Frontal cortex (tissue), 4 donors: ENCODE data around the gene INSRR. TPM values are rescaled to one million over a fixed set of nuclear protein-coding genes. Genes with fewer than 3 reads are reported as not detected.

Experiments used
- DNase-seq, 2 donors: peaks; one replicate each; pipeline ENCODE4 v3.0.0; 2012; ENCODE audit warnings: low spot score in 2 of 2
- FAIRE-seq: peaks from 2 replicates; lab custom pipeline; 2012; peaks lifted over from hg19 to GRCh38; lab: Jason Lieb, UNC
- total RNA-seq: library from RNA; depleted of rRNA; stranded (reverse); fragments of >200 nt; gene quantifications from one replicate; pipeline ENCODE4 v1.2.3, GENCODE V29; 2014
- donor health status: control.
- donor health status: control.
- donor health status: control.

INSRR gene
- total RNA-seq, result under 0.01 TPM

- no peak for FAIRE-seq
- no peak for DNase-seq
These were observed at the start of gene INSRR for GRCh38 chr1:156858959-156859522. Gene INSRR, minus strand, starts transcription at chr1:156859117. Its CDS starts 496 bp downstream, at chr1:156858621.

- no peak for DNase-seq
- no peak for FAIRE-seq
These were observed 49.6 kb upstream of the INSRR start for GRCh38 chr1:156908541-156908940.

- FAIRE-seq (no peak), DNase-seq (no peak)
These were observed 47.4 kb upstream of the INSRR start for GRCh38 chr1:156906206-156906906.

- DNase-seq (no peak), FAIRE-seq (no peak)
These were observed 46.7 kb upstream of the INSRR start for GRCh38 chr1:156905651-156906050.

- FAIRE-seq (no peak), DNase-seq (no peak)
These were observed 46.3 kb upstream of the INSRR start for GRCh38 chr1:156905176-156905575.

GRCh38 chr1:156904187-156904959 is 45.5 kb upstream of the INSRR start:
- no peak for FAIRE-seq
- no peak for DNase-seq

GRCh38 chr1:156903328-156904091 is 44.6 kb upstream of the INSRR start:
- FAIRE-seq (no peak), DNase-seq (no peak)

GRCh38 chr1:156901966-156902915 is 43.3 kb upstream of the INSRR start:
- FAIRE-seq, result no peak

GRCh38 chr1:156901590-156901900 is 42.6 kb upstream of the INSRR start:
- DNase-seq (no peak), FAIRE-seq (no peak)

More at GRCh38 chr1:156901966-156902915, 43.3 kb upstream of the INSRR start:
- no peak for DNase-seq

- FAIRE-seq, result no peak
These were observed 42.1 kb upstream of the INSRR start for GRCh38 chr1:156900896-156901589.

GRCh38 chr1:156899956-156900718 is 41.2 kb upstream of the INSRR start:
- FAIRE-seq, result no peak
- no peak for DNase-seq

More at GRCh38 chr1:156900896-156901589, 42.1 kb upstream of the INSRR start:
- no peak for DNase-seq

- FAIRE-seq (no peak), DNase-seq (no peak)
These were observed 40.2 kb upstream of the INSRR start for GRCh38 chr1:156898971-156899664.

GRCh38 chr1:156898161-156898566 is 39.2 kb upstream of the INSRR start:
- no peak for FAIRE-seq
- DNase-seq, result no peak

GRCh38 chr1:156897078-156897825 is 38.3 kb upstream of the INSRR start:
- FAIRE-seq, result no peak
- no peak for DNase-seq

- DNase-seq (no peak), FAIRE-seq (no peak)
These were observed 37.6 kb upstream of the INSRR start for GRCh38 chr1:156896490-156897033.

- DNase-seq (no peak), FAIRE-seq (no peak)
These were observed 37.0 kb upstream of the INSRR start for GRCh38 chr1:156895927-156896326.
